ENCODE data around the gene SMYD5.

SMYD5 gene

GRCh38 chr2:73208258-73208657 lies 5.8 kb upstream of the SMYD5 start:
- DNase-seq, result no peak

GRCh38 chr2:73210019-73210418 lies 4.0 kb upstream of the SMYD5 start:
- no peak for DNase-seq

GRCh38 chr2:73210696-73211095 lies 3.3 kb upstream of the SMYD5 start:
- no peak for DNase-seq

DNA sequence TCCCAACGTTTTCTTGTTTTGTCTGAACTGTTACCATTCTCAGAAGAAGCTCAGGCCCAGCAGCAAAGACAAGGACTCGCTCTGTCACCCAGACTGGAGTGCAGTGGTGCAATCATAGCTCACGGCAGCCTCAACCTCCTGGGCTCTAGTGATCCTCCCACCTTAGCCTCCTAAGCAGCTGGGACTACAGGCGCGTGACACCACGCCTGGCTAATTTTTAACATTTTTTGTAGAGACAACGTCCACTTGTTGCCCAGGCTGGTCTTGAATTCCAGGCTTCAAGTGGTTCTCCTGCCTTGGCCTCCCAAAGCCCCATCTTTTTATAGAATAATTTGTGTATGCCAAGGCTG lies 2.0 kb upstream of the SMYD5 start:
- no peak for DNase-seq

GRCh38 chr2:73212448-73213176 lies 1.4 kb upstream of the SMYD5 start:
- DNase-seq, result peak; percentile 42

GRCh38 chr2:73215254-73215653 lies 1.2 kb downstream of the SMYD5 start:
- DNase-seq, result no peak

DNA sequence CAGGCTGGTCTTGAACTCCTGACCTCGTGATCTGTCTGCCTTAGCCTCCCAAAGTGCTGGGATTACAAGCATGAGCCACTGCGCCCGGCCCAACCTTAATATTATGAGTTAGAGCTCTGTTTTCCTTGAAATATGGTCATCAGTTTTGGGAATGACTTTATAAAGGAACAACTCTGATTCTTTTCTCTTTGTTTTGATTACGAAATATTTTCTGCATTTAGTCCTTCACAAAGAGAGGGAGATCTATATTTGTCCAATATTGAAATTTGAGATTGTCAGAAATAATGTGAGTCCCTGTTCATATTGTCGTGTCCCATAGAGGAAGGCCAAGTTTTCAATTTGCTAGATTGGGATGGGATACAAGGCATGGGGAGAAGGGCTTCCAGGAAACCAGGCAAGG lies 3.1 kb downstream of the SMYD5 start:
- no peak for DNase-seq

DNA sequence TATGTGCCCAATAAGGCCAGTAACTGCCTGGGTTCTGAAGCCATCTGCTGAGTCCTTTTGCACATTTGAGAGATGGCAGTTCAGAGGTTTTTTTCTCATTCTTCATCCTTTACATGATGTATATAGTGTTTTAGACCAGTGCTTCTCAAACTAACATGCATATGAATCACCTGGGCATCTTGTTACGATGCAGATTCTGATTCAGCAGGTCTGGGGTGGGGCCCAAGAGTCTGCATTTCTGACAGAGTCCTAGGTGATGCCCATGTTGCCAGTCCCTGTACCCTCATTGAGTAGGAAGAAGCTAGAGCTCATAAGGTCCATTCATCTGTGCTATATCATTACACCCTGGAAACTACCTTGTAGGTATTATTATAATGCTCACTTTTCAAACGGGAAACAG lies 3.8 kb downstream of the SMYD5 start:
- no peak for DNase-seq

DNA sequence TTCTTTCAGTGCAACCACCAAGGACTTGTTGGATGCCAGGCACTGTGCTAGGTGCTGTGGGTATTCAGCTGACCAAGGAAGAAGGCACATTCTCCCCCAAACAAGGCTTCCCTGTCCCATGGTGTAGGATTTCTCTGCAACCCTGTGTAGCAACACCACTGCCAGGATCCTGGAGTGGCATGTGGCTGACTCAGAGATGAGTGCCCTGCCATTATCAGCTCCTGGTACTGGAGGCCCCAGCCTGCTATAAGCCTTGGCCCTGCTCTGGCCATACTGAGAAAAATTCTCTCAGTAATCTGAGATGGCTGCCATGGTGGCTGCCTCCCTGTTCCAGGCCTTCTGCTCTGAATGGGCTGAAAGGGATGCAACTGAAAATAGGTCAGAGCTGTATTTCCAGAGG lies 4.3 kb downstream of the SMYD5 start:
- DNase-seq, result no peak

DNA sequence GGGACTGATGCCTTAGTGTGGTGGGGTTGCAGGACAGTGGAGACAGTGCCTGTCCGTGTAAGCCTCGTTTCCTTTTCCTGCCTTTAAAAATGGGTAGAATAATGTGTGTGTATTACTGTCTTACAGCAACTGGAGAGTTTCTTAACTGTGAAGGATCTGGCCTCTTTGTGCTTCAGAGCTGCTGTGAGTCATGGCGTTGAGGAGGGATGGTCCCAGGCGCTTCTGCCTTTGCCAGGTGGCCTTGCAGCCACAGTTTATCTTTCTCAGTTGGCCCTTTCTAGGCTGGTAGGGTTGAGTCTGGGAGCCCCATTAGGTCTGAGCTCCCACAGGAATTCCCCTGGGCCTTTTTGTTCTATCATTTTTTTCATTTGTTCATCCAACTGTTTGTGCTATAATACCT lies 9.8 kb downstream of the SMYD5 start:
- DNase-seq, result no peak

DNA sequence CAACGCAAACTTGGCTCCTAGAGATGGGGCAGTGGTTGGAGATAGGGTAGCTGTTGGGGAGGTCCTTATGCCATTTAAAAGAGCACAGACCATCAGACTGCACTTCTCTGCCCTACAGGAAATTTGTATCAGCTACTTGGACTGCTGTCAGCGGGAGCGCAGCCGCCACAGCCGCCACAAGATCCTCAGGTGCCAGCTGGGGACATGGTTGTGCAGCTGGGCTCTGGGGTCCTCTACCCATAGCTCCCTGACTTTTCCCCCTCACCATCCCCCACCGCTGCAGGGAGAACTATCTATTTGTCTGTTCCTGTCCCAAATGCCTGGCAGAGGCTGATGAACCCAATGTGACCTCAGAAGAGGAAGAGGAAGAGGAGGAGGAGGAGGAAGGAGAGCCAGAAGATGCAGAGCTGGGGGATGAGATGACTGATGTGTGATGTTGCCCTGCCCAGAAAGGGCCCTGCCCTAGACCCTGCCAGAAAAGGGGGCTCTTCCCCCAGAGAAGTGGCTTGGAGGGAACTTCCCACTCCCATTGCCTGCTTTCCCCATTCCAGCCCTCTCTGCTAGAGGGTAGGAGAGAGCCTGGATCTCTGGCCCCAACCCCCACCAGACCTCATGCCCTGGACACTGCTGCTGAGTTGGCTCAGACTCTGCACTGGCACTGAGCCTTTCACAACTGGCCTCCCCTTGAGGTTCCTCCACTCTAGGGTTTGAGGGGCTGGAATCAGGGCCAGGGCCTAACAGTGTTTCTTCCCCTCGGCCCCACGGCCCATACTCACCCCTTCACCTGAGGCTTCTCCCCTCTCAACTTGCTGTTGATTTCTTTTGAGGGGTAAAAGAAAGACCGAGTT lies 11.7 kb downstream of the SMYD5 start:
- DNase-seq, result no peak

- no peak for DNase-seq
Measured at GRCh38 chr2:73227086-73227485, 13.0 kb downstream of the SMYD5 start.

DNA sequence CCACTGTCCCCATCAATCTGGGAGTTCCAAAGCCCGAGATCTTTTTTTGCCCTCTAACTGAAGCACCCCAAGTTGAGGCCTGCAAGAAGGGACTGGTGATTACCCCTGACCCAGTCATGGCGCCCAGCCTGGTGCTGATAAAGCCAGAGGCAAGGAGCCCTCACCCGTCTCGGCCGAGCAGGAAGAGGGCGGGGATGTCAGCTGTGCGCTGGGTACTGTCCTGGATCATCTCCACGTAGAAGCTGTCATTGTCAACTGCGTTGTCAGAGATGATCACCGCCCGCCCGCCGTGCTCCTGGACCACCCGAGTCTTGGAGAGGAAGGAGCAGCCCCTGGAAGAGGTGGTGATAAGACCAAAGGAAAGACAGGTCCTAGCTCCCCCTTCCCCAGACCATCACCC lies 14.6 kb downstream of the SMYD5 start:
- no peak for DNase-seq

DNA sequence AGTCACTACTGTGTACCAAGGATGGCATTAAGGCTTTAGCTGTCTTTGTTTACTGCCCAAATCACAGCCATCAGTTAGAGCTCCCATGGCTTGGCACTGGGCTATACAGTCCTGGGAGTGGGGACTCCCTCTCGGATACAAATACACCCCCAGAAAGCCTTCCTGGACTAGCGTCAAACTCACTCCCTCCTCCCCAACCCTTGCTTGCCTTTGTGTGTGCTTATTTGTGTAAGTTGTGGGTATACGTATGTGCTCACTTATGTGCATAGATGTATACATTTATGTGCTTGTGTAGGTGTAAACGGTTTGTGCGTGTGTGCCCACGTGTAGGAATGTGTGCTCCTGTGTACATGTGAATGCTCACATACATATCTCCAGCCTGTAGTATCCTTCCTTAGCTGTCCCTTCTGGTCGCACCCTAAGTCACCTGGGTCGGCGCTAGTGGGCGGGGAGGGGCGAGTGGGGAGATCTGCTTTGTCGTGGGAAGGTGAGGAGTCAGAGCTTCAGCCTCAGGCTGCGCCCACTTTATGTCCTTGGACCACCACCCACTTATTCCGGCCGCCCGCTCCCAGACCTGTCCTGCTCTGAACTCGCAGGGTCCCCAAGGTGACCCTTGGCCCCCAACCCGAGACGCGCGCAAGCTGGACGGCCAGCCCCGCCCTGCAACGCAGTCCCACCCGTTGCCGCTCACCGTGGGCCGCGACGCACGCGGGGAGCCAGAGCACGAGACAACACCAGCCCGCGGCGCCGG lies 18.5 kb downstream of the SMYD5 start:
- no peak for DNase-seq

DNA sequence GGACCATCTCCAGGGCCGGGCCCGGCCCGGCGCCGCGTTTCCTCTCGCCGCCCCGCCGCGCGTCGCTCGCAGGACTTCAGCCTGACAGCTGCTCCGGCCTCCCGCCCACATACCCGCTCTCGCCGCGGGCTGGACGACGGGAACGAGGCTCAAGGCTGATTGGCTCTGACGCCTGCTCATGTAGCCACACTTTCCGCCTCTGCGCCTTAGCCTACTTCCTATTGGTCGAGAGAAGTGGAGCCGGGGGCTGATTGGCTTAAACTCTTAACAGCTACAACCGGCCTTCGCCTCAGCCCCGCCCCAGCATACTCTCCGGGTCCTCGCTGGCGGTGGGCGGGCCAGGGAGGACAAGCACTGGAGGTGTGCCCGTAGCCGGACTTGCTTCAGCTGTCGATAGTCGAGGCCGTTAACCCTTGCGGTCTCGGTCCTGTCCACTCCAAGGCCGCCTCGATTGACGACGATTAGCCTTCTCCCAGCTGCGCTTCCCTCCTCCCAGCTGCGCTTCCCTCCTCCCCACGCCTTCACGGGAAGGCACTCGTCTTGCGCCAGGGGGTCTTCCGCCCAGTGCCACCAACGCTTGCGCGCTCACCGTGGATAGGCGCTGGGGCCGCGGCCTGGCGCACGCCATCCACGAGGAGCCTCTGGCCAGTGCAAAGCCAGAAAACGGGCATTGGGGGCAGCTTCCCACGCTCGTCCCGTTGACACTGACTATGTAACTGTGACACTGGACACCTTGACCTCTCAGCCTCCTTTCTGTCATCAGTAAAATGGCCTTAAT lies 19.3 kb downstream of the SMYD5 start, which contains the start of gene PRADC1:
PRADC1 (minus strand) TSS at position 86 of the 778 bp plus-strand sequence; CDS start at position 7, 79 bp downstream.
- peak; percentile 98 for DNase-seq

DNA sequence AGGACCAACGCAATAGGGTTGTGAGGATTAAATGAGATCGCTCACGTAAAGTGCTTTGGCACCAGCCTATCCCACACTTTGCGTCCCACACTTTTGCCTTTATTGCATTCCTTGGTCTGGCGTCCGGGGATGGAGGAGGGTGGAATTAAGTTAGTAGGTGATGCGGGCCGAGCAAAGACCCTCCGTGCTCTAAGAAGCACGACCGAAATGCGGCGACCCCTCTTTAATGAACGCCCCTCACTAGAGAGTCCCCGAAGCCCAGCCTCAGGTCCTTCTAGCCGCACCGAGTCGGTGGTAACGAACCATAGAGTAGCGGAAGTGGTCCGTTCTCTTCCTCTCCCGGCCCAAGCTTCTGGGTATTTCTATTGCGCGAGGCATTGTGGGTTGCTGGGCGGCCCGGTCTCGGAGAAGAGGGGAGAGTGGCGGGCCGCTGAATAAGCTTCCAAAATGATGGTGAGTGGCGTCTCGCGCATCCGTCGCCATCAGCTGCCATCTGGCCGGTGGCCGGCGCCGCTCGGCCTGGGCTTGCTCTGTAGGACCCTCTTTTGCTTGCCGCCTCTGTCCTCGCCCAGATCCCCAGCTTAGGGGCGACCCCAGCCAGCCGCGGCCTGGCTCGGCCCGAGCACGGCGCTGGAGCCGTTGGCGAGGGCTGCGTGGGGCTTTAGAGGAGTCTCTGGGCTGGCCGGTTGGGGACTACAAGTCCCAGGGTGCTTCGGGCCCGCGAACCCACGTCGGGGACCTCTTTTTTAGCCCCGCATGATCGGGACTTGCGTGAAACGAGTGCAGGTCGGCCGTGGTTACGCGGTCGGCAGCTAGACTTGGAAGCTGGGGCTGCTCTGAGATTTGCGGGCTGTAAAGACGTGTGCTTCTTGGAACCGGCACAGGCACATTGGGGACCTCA lies 20.1 kb downstream of the SMYD5 start, which contains the start of gene CCT7:
CCT7 (plus strand) TSS at position 377 of the 901 bp plus-strand sequence; CDS start at position 448, 71 bp downstream.
- peak; percentile 88 for DNase-seq

DNA sequence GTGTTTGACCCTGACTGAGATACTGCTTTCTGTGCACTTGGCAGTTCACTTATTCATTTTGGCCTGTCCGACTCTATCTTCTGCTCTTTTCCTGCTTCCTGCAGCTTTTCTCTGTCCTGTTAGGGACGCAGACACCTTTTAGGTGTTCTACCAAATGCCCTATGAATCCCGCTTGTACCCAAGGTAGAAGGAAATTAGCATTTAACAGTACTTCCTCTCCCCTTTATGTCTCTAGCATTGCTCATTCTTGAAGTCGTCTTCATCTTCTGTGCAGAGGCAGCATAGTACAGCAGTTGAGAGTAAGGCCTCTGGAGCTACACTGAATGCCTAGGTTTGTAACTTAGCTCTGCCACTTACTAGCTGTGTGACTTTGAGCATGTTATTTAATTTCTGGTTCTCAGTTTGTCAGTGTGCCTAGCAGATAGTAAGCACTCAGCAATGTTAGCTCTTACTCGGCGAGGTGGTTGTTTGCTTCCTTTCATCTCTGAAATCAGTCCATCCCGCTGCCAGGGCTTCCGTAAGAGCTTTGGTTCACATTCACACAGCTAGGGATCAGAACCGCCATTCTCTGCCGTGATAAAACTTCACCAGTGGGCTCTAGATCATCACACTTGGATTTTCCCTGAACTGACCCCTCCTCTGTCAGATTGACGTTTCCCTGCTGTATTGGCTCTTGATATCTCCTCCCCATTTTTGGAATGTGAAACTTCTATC lies 21.4 kb downstream of the SMYD5 start:
- DNase-seq, result no peak

DNA sequence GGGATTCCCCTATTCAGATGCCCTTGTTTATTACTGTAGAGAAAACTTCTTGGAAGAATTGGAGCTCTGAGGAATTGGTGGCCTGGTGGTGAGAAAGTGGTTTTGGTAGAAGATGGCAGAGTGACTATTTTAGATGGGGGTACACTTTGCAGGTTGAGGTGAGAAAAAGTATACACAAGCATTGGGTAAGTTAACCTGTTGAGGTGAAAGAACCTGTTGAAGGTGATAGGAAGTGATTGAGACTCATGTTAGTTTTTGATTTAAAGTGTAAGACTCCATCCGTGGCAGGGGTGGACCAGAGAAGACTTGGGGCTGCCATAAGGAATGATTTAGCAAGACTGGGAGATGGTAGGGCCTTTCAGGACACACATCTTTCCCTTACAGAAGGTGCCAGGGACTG lies 23.1 kb downstream of the SMYD5 start:
- no peak for DNase-seq

DNA sequence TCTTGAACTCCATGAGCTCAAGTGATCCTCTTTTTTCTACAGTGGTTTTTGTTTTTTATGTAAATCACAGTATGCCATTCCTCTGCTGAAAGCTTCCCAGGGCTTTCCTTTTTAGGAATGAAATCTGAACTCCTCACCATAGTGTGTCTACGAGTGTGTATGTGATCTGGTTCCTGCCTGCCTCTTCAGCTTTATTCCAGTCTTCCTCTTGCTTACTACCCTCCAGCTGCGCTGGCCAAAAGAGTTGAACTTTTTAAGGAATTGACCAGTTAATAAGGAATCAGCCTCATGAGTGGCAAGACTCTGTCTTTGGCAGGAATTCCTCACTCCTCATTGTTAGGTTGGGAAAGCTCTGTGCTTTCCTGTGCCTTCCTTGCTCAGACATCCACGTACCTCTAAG lies 24.1 kb downstream of the SMYD5 start:
- no peak for DNase-seq

- no peak for DNase-seq
Measured at GRCh38 chr2:73238976-73239375, 24.9 kb downstream of the SMYD5 start.

DNA sequence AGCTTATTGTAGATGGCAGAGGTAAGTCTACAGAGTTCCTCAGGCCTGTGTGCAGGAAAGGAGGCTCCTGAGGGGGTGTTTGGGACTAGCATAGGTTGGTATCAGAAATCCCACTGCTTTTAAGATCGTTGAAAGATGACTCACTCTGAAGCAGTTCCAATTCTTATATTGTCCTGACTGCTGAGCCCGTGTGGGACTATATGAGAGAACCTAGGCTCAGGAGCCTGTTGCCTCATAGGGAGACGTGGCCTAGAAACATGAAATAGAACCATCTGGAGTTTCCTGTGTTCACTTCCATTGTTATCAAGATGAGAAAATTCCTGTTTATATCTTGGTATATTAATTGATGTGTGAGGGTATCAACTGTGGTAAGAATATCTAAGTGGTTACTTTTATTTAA lies 25.7 kb downstream of the SMYD5 start:
- DNase-seq, result no peak

All from NCI-H1092 (cell line).